Retinal pigment epithelial cell (primary cell): ENCODE measurements around the gene CDC42EP5.
"Not testable (repeated sequence)": the region's sequence is repeated elsewhere in the genome, so short reads cannot be mapped to it uniquely, and the experiment has no call there.

ENCODE experiments used
- DNase-seq: peaks from one replicate; pipeline ENCODE4 v3.0.0-alpha.2; 2010; ENCODE audit warnings: low read depth
- H3K4me3 ChIP-seq: 2 replicates; pipeline ENCODE4 v1.5.1; 2011; ENCODE audit warnings: mild to moderate bottlenecking, low read length, control low read depth, moderate library complexity
- CTCF ChIP-seq: conservative IDR thresholded peaks from 2 replicates; pipeline ENCODE4 v1.5.1; 2011; ENCODE audit warnings: low read depth, low read length, control low read depth, inconsistent platforms

Gene CDC42EP5

GRCh38 chr19:54470276-54470887 lies 2.7 kb downstream of the CDC42EP5 start:
- no peak overlapping the region for H3K4me3 ChIP-seq
- DNase-seq = no peak
- no peak for TF ChIP-seq CTCF

- TF ChIP-seq CTCF = no peak
- no peak for DNase-seq
- no peak overlapping the region for H3K4me3 ChIP-seq
Measured at GRCh38 chr19:54469496-54469934, 3.6 kb downstream of the CDC42EP5 start.

GRCh38 chr19:54466110-54466480 lies 7.0 kb downstream of the CDC42EP5 start:
- H3K4me3 ChIP-seq, DNase-seq: not testable (repeated sequence)

- DNase-seq = no peak
- no peak for TF ChIP-seq CTCF
- no peak overlapping the region for H3K4me3 ChIP-seq
Measured at GRCh38 chr19:54465426-54466109, 7.5 kb downstream of the CDC42EP5 start.

GRCh38 chr19:54464630-54465425 lies 8.3 kb downstream of the CDC42EP5 start:
- H3K4me3 ChIP-seq = peak overlapping the region; percentile 62
- TF ChIP-seq CTCF = no peak
- no peak for DNase-seq

- peak overlapping the region; percentile 62 for H3K4me3 ChIP-seq
- no peak for TF ChIP-seq CTCF
- DNase-seq = peak; percentile 80
Measured at GRCh38 chr19:54464044-54464629, 9.0 kb downstream of the CDC42EP5 start.

GRCh38 chr19:54463531-54464043 lies 9.5 kb downstream of the CDC42EP5 start, which contains the start of gene LENG9:
TSS of gene LENG9 (minus strand) at chr19:54463778. CDS start at chr19:54463526, 252 bp downstream.
- peak within 1 kb of the TSS; percentile 62 for H3K4me3 ChIP-seq

More at GRCh38 chr19:54463531-54464043, 9.5 kb downstream of the CDC42EP5 start, which contains the start of gene LENG9:
- no peak for TF ChIP-seq CTCF
- peak; percentile 95 for DNase-seq
